ENCODE data around the gene OTC. TPM values are rescaled to one million over a fixed set of nuclear protein-coding genes. Genes with fewer than 3 reads are reported as not detected.

OTC gene
- total RNA-seq: not detected

- no peaks in the 10 kb centered on the region for H3K4me1 Mint-ChIP-seq (ENCODE audit: low read depth)
- H3K36me3 Mint-ChIP-seq (ENCODE audit: low read depth): no peaks in the 10 kb centered on the region
- ChIA-PET CTCF (no interaction called here), POLR2A (no interaction called here)
- H3K27me3 Mint-ChIP-seq (ENCODE audit: low read depth): peaks cover 3% of the 10 kb centered on the region
- H3K4me3 Mint-ChIP-seq: no peak within 1 kb of the TSS
- no peaks in the 10 kb centered on the region for H3K9me3 Mint-ChIP-seq (ENCODE audit: insufficient read depth)
- ATAC-seq: no peak
- no peak for DNase-seq
- no peak within 1 kb of the TSS for H3K27ac Mint-ChIP-seq
Measured at GRCh38 chrX:38352362-38352761, at the start of gene OTC. OTC (plus strand) TSS chrX:38352604; CDS start chrX:38352697, 93 bp downstream.

- H3K9me3 Mint-ChIP-seq (ENCODE audit: insufficient read depth): no peaks in the 10 kb centered on the region
- H3K4me3 Mint-ChIP-seq: no peak overlapping the region
- DNase-seq (no peak), ATAC-seq (no peak)
- ChIA-PET CTCF (interaction anchor here (1.1 to 1.8 kb wide), 2 partner anchors 23 to 44 kb away, joined by 3 to 7 read pairs; partner anchors contain the start of gene RPGR), POLR2A (no interaction called here)
- no peak overlapping the region for H3K27ac Mint-ChIP-seq
- no peaks in the 10 kb centered on the region for H3K27me3 Mint-ChIP-seq (ENCODE audit: low read depth)
- no peaks in the 10 kb centered on the region for H3K36me3 Mint-ChIP-seq (ENCODE audit: low read depth)
- no peaks in the 10 kb centered on the region for H3K4me1 Mint-ChIP-seq (ENCODE audit: low read depth)
Measured at GRCh38 chrX:38304010-38304409, 48.4 kb upstream of the OTC start.

GRCh38 chrX:38305971-38306370 is 46.4 kb upstream of the OTC start:
- DNase-seq (no peak), ATAC-seq (no peak)
- Mint-ChIP-seq H3K27ac (no peak overlapping the region), H3K4me3 (no peak overlapping the region), H3K9me3 (ENCODE audit: insufficient read depth) (no peaks in the 10 kb centered on the region), H3K4me1 (ENCODE audit: low read depth) (no peaks in the 10 kb centered on the region), H3K27me3 (ENCODE audit: low read depth) (no peaks in the 10 kb centered on the region), H3K36me3 (ENCODE audit: low read depth) (no peaks in the 10 kb centered on the region)
- ChIA-PET POLR2A (no interaction called here), CTCF (interaction anchor here (3.5 kb wide), 1 partner anchor 21 kb away, joined by 10 read pairs; the partner anchor contains the start of gene RPGR)

- ATAC-seq: no peak
Measured at GRCh38 chrX:38311743-38312142, 40.7 kb upstream of the OTC start.

GRCh38 chrX:38312436-38312835 is 40.0 kb upstream of the OTC start:
- CTCF ChIA-PET: no interaction called here

More at GRCh38 chrX:38311743-38312142, 40.7 kb upstream of the OTC start:
- Mint-ChIP-seq H3K27me3 (ENCODE audit: low read depth) (no peaks in the 10 kb centered on the region), H3K9me3 (ENCODE audit: insufficient read depth) (no peaks in the 10 kb centered on the region), H3K4me1 (ENCODE audit: low read depth) (no peaks in the 10 kb centered on the region), H3K27ac (no peak overlapping the region), H3K4me3 (no peak overlapping the region), H3K36me3 (ENCODE audit: low read depth) (no peaks in the 10 kb centered on the region)
- POLR2A ChIA-PET: no interaction called here
- CTCF ChIA-PET: no interaction called here
- no peak for DNase-seq

GRCh38 chrX:38313190-38313589 is 39.2 kb upstream of the OTC start:
- Mint-ChIP-seq H3K4me3 (no peak overlapping the region), H3K9me3 (ENCODE audit: insufficient read depth) (no peaks in the 10 kb centered on the region), H3K27me3 (ENCODE audit: low read depth) (no peaks in the 10 kb centered on the region), H3K4me1 (ENCODE audit: low read depth) (no peaks in the 10 kb centered on the region), H3K36me3 (ENCODE audit: low read depth) (no peaks in the 10 kb centered on the region), H3K27ac (no peak overlapping the region)
- ATAC-seq (no peak), DNase-seq (no peak)
- ChIA-PET POLR2A (no interaction called here), CTCF (no interaction called here)

More at GRCh38 chrX:38312436-38312835, 40.0 kb upstream of the OTC start:
- POLR2A ChIA-PET: no interaction called here
- Mint-ChIP-seq H3K27ac (no peak overlapping the region), H3K4me3 (no peak overlapping the region), H3K36me3 (ENCODE audit: low read depth) (no peaks in the 10 kb centered on the region), H3K4me1 (ENCODE audit: low read depth) (no peaks in the 10 kb centered on the region), H3K9me3 (ENCODE audit: insufficient read depth) (no peaks in the 10 kb centered on the region), H3K27me3 (ENCODE audit: low read depth) (no peaks in the 10 kb centered on the region)
- DNase-seq: no peak
- ATAC-seq: no peak

GRCh38 chrX:38315186-38315585 is 37.2 kb upstream of the OTC start:
- H3K4me1 Mint-ChIP-seq (ENCODE audit: low read depth): no peaks in the 10 kb centered on the region
- no peaks in the 10 kb centered on the region for H3K36me3 Mint-ChIP-seq (ENCODE audit: low read depth)
- H3K27ac Mint-ChIP-seq: no peak overlapping the region
- H3K27me3 Mint-ChIP-seq (ENCODE audit: low read depth): no peaks in the 10 kb centered on the region
- ChIA-PET POLR2A (no interaction called here), CTCF (no interaction called here)
- DNase-seq (no peak), ATAC-seq (no peak)
- H3K9me3 Mint-ChIP-seq (ENCODE audit: insufficient read depth): no peaks in the 10 kb centered on the region
- no peak overlapping the region for H3K4me3 Mint-ChIP-seq

GRCh38 chrX:38318196-38318595 is 34.2 kb upstream of the OTC start:
- H3K27me3 Mint-ChIP-seq (ENCODE audit: low read depth): no peaks in the 10 kb centered on the region
- no peaks in the 10 kb centered on the region for H3K9me3 Mint-ChIP-seq (ENCODE audit: insufficient read depth)
- no peak overlapping the region for H3K27ac Mint-ChIP-seq
- no peaks in the 10 kb centered on the region for H3K36me3 Mint-ChIP-seq (ENCODE audit: low read depth)
- no peak overlapping the region for H3K4me3 Mint-ChIP-seq
- DNase-seq: no peak
- no peaks in the 10 kb centered on the region for H3K4me1 Mint-ChIP-seq (ENCODE audit: low read depth)
- CTCF ChIA-PET: interaction anchor here (2.5 kb wide), 1 partner anchor 9 kb away, joined by 12 read pairs; the partner anchor contains the start of gene RPGR
- POLR2A ChIA-PET: interaction anchor here (1.3 kb wide), 1 partner anchor 9 kb away, joined by 7 read pairs; the partner anchor contains the start of gene RPGR
- ATAC-seq: no peak

GRCh38 chrX:38318606-38319005 is 33.8 kb upstream of the OTC start:
- Mint-ChIP-seq H3K4me3 (no peak overlapping the region), H3K9me3 (ENCODE audit: insufficient read depth) (no peaks in the 10 kb centered on the region), H3K36me3 (ENCODE audit: low read depth) (no peaks in the 10 kb centered on the region), H3K4me1 (ENCODE audit: low read depth) (no peaks in the 10 kb centered on the region), H3K27me3 (ENCODE audit: low read depth) (no peaks in the 10 kb centered on the region), H3K27ac (no peak overlapping the region)
- POLR2A ChIA-PET: interaction anchor here (1.3 kb wide), 1 partner anchor 8 kb away, joined by 7 read pairs; the partner anchor contains the start of gene RPGR
- CTCF ChIA-PET: interaction anchor here (2.5 kb wide), 1 partner anchor 9 kb away, joined by 12 read pairs; the partner anchor contains the start of gene RPGR
- ATAC-seq (no peak), DNase-seq (no peak)

- DNase-seq: no peak
- ATAC-seq: no peak
- H3K4me3 Mint-ChIP-seq: no peak overlapping the region
- H3K9me3 Mint-ChIP-seq (ENCODE audit: insufficient read depth): no peaks in the 10 kb centered on the region
- ChIA-PET CTCF (interaction anchor here (0.6 to 0.7 kb wide), 2 partner anchors 55 to 60 kb away, joined by 3 read pairs; no protein-coding TSS in a partner anchor), POLR2A (no interaction called here)
- H3K4me1 Mint-ChIP-seq (ENCODE audit: low read depth): peaks cover 6% of the 10 kb centered on the region
- H3K27ac Mint-ChIP-seq: no peak overlapping the region
- no peaks in the 10 kb centered on the region for H3K36me3 Mint-ChIP-seq (ENCODE audit: low read depth)
- no peaks in the 10 kb centered on the region for H3K27me3 Mint-ChIP-seq (ENCODE audit: low read depth)
Measured at GRCh38 chrX:38320819-38321218, 31.6 kb upstream of the OTC start.

- no peaks in the 10 kb centered on the region for H3K27me3 Mint-ChIP-seq (ENCODE audit: low read depth)
- no peaks in the 10 kb centered on the region for H3K9me3 Mint-ChIP-seq (ENCODE audit: insufficient read depth)
- DNase-seq (no peak), ATAC-seq (no peak)
- ChIA-PET POLR2A (interaction anchor here (1.0 to 1.6 kb wide), 2 partner anchors 8 to 43 kb away, joined by 3 to 7 read pairs; no protein-coding TSS in a partner anchor), CTCF (interaction anchor here (1.4 to 2.9 kb wide), 3 partner anchors 10 to 36 kb away, joined by 5 to 10 read pairs (median 5); no protein-coding TSS in a partner anchor)
- H3K4me3 Mint-ChIP-seq: peak overlapping the region; percentile 86
- peaks cover 26% of the 10 kb centered on the region for H3K4me1 Mint-ChIP-seq (ENCODE audit: low read depth)
- peak overlapping the region; percentile 76 for H3K27ac Mint-ChIP-seq
- no peaks in the 10 kb centered on the region for H3K36me3 Mint-ChIP-seq (ENCODE audit: low read depth)
Measured at GRCh38 chrX:38326086-38326485, 26.3 kb upstream of the OTC start.

- ATAC-seq: peak; percentile 97
- H3K27ac Mint-ChIP-seq: peak within 1 kb of the TSS; percentile 92
- peaks cover 26% of the 10 kb centered on the region for H3K4me1 Mint-ChIP-seq (ENCODE audit: low read depth)
- H3K27me3 Mint-ChIP-seq (ENCODE audit: low read depth): no peaks in the 10 kb centered on the region
- H3K9me3 Mint-ChIP-seq (ENCODE audit: insufficient read depth): no peaks in the 10 kb centered on the region
- H3K36me3 Mint-ChIP-seq (ENCODE audit: low read depth): no peaks in the 10 kb centered on the region
- ChIA-PET POLR2A (interaction anchor here (0.7 to 1.6 kb wide), 8 partner anchors 9 to 581 kb away, joined by 3 to 7 read pairs (median 4); no protein-coding TSS in a partner anchor), CTCF (interaction anchor here (0.8 to 2.9 kb wide), 13 partner anchors 9 to 401 kb away, joined by 3 to 12 read pairs (median 5); no protein-coding TSS in a partner anchor)
- DNase-seq: peak; percentile 94
- peak within 1 kb of the TSS; percentile 86 for H3K4me3 Mint-ChIP-seq
Measured at GRCh38 chrX:38327007-38327774, 25.2 kb upstream of the OTC start, which contains the start of gene RPGR. RPGR (minus strand) TSS chrX:38327509; CDS start chrX:38327367, 142 bp downstream.
